ENCODE measurements around the gene VWA7. TPM values are rescaled to one million over a fixed set of nuclear protein-coding genes. Genes with fewer than 3 reads are reported as not detected.
"Not testable (repeated sequence)": the region's sequence is repeated elsewhere in the genome, so short reads cannot be mapped to it uniquely, and the experiment has no call there.

The VWA7 gene
- total RNA-seq, 2 experiments from 2014 or later = 5.2 to 5.4 TPM

- H3K4me3 Mint-ChIP-seq = peak overlapping the region; percentile 62
- peak overlapping the region; percentile 94 for H3K27ac Mint-ChIP-seq
- H3K9me3 Mint-ChIP-seq = no peaks in the 10 kb centered on the region
- H3K36me3 Mint-ChIP-seq (ENCODE audit: low read depth) = peaks cover 25% of the 10 kb centered on the region
- peak; percentile 64 for DNase-seq
- ChIA-PET CTCF (interaction anchor here (0.6 to 2.9 kb wide), 3 partner anchors 10 to 53 kb away, joined by 3 to 29 read pairs (median 3); partner anchors contain the start of gene LSM2), POLR2A (interaction anchor here (0.7 kb wide), 1 partner anchor 120 kb away, joined by 6 read pairs; no protein-coding TSS in a partner anchor)
- peaks cover 46% of the 10 kb centered on the region for H3K4me1 Mint-ChIP-seq
- no peaks in the 10 kb centered on the region for H3K27me3 Mint-ChIP-seq
Measured at GRCh38 chr6:31797588-31797987, 20.5 kb upstream of the VWA7 start.

GRCh38 chr6:31796993-31797385 is 19.9 kb upstream of the VWA7 start:
- no peak for DNase-seq
- POLR2A ChIA-PET = no interaction called here
- H3K36me3 Mint-ChIP-seq (ENCODE audit: low read depth) = peaks cover 20% of the 10 kb centered on the region
- H3K27me3 Mint-ChIP-seq = no peaks in the 10 kb centered on the region
- H3K9me3 Mint-ChIP-seq = no peaks in the 10 kb centered on the region
- CTCF ChIA-PET = interaction anchor here (1.3 to 2.9 kb wide), 7 partner anchors 10 to 67 kb away, joined by 4 to 29 read pairs (median 7); partner anchors contain the start of gene LSM2
- peaks cover 50% of the 10 kb centered on the region for H3K4me1 Mint-ChIP-seq
- peak overlapping the region; percentile 37 for H3K4me3 Mint-ChIP-seq
- peak overlapping the region; percentile 94 for H3K27ac Mint-ChIP-seq

- Mint-ChIP-seq H3K36me3 (ENCODE audit: low read depth) (peaks cover 24% of the 10 kb centered on the region), H3K9me3 (no peaks in the 10 kb centered on the region), H3K27ac (peak within 1 kb of the TSS; percentile 98), H3K4me1 (peaks cover 56% of the 10 kb centered on the region), H3K27me3 (no peaks in the 10 kb centered on the region), H3K4me3 (peak within 1 kb of the TSS; percentile 94)
- CTCF ChIA-PET = interaction anchor here (0.7 to 2.9 kb wide), 18 partner anchors 9 to 161 kb away, joined by 3 to 29 read pairs (median 5); partner anchors contain the start of genes BAG6, HSPA1A, HSPA1L and LSM2
- POLR2A ChIA-PET = interaction anchor here (0.7 to 1.1 kb wide), 3 partner anchors 20 to 1175 kb away, joined by 3 read pairs; partner anchors contain the start of genes CLIC1, HSPA1A and HSPA1L
- DNase-seq = peak; percentile 81
Measured at GRCh38 chr6:31795616-31796298, 18.6 kb upstream of the VWA7 start, which contains the start of gene VARS1. TSS of gene VARS1 (minus strand) at chr6:31795752. CDS start at chr6:31795217, 535 bp downstream.

- H3K27me3 Mint-ChIP-seq = no peaks in the 10 kb centered on the region
Measured at GRCh38 chr6:31794866-31795615, 17.9 kb upstream of the VWA7 start.

GRCh38 chr6:31794294-31794865 is 17.3 kb upstream of the VWA7 start:
- Mint-ChIP-seq H3K4me3 (peak overlapping the region; percentile 94), H3K27ac (peak overlapping the region; percentile 98), H3K9me3 (no peaks in the 10 kb centered on the region), H3K36me3 (ENCODE audit: low read depth) (peaks cover 33% of the 10 kb centered on the region), H3K27me3 (no peaks in the 10 kb centered on the region), H3K4me1 (peaks cover 61% of the 10 kb centered on the region)
- POLR2A ChIA-PET = interaction anchor here (0.6 kb wide), 1 partner anchor 33 kb away, joined by 3 read pairs; the partner anchor contains the start of gene HSPA1B
- CTCF ChIA-PET = interaction anchor here (0.7 to 2.6 kb wide), 4 partner anchors 12 to 25 kb away, joined by 4 to 13 read pairs (median 10); partner anchors contain the start of genes LSM2 and VWA7
- DNase-seq = no peak

More at GRCh38 chr6:31794866-31795615, 17.9 kb upstream of the VWA7 start:
- H3K9me3 Mint-ChIP-seq = no peaks in the 10 kb centered on the region
- no peak for DNase-seq
- peak overlapping the region; percentile 94 for H3K4me3 Mint-ChIP-seq
- peaks cover 28% of the 10 kb centered on the region for H3K36me3 Mint-ChIP-seq (ENCODE audit: low read depth)
- H3K4me1 Mint-ChIP-seq = peaks cover 59% of the 10 kb centered on the region
- ChIA-PET POLR2A (interaction anchor here (0.6 to 1.1 kb wide), 3 partner anchors 20 to 59 kb away, joined by 3 read pairs; partner anchors contain the start of genes CLIC1, HSPA1A, HSPA1B and HSPA1L), CTCF (interaction anchor here (0.7 to 2.9 kb wide), 11 partner anchors 11 to 142 kb away, joined by 3 to 29 read pairs (median 7); partner anchors contain the start of genes BAG6, LSM2 and VWA7)
- peak overlapping the region; percentile 98 for H3K27ac Mint-ChIP-seq

- H3K9me3 Mint-ChIP-seq, DNase-seq, H3K27me3 Mint-ChIP-seq: not testable (repeated sequence)
- CTCF ChIA-PET = interaction anchor here (2.6 kb wide), 1 partner anchor 14 kb away, joined by 13 read pairs; no protein-coding TSS in a partner anchor
- POLR2A ChIA-PET = interaction anchor here (0.7 kb wide), 1 partner anchor 13 kb away, joined by 4 read pairs; the partner anchor contains the start of gene LSM2
- H3K4me3 Mint-ChIP-seq = peak overlapping the region; percentile 94
- peaks cover 62% of the 10 kb centered on the region for H3K4me1 Mint-ChIP-seq
- H3K27ac Mint-ChIP-seq = peak overlapping the region; percentile 98
- H3K36me3 Mint-ChIP-seq (ENCODE audit: low read depth) = peaks cover 34% of the 10 kb centered on the region
Measured at GRCh38 chr6:31793927-31794245, 16.8 kb upstream of the VWA7 start.

GRCh38 chr6:31792761-31793171 is 15.6 kb upstream of the VWA7 start:
- Mint-ChIP-seq H3K9me3 (no peaks in the 10 kb centered on the region), H3K4me1 (peaks cover 53% of the 10 kb centered on the region), H3K4me3 (no peak overlapping the region), H3K36me3 (ENCODE audit: low read depth) (peaks cover 35% of the 10 kb centered on the region), H3K27me3 (no peaks in the 10 kb centered on the region), H3K27ac (no peak overlapping the region)
- DNase-seq = no peak
- ChIA-PET POLR2A (no interaction called here), CTCF (interaction anchor here (0.9 to 3.3 kb wide), 2 partner anchors 15 to 54 kb away, joined by 3 to 21 read pairs; partner anchors contain the start of gene MSH5)

- peaks cover 33% of the 10 kb centered on the region for H3K36me3 Mint-ChIP-seq (ENCODE audit: low read depth)
- peak overlapping the region; percentile 46 for H3K27ac Mint-ChIP-seq
- no peak overlapping the region for H3K4me3 Mint-ChIP-seq
- CTCF ChIA-PET = interaction anchor here (0.9 to 3.3 kb wide), 7 partner anchors 10 to 245 kb away, joined by 3 to 21 read pairs (median 3); partner anchors contain the start of genes ATP6V1G2, LSM2 and MSH5
- no peaks in the 10 kb centered on the region for H3K9me3 Mint-ChIP-seq
- H3K27me3 Mint-ChIP-seq = no peaks in the 10 kb centered on the region
- DNase-seq = no peak
- peaks cover 46% of the 10 kb centered on the region for H3K4me1 Mint-ChIP-seq
- POLR2A ChIA-PET = no interaction called here
Measured at GRCh38 chr6:31792090-31792374, 14.9 kb upstream of the VWA7 start.

- no peaks in the 10 kb centered on the region for H3K9me3 Mint-ChIP-seq
- H3K4me1 Mint-ChIP-seq = peaks cover 41% of the 10 kb centered on the region
- ChIA-PET POLR2A (no interaction called here), CTCF (interaction anchor here (1.0 to 3.3 kb wide), 9 partner anchors 9 to 245 kb away, joined by 3 to 21 read pairs (median 3); partner anchors contain the start of genes ATP6V1G2, LSM2 and MSH5)
- peak overlapping the region; percentile 72 for H3K27ac Mint-ChIP-seq
- no peak overlapping the region for H3K4me3 Mint-ChIP-seq
- DNase-seq = peak; percentile 41
- H3K27me3 Mint-ChIP-seq = no peaks in the 10 kb centered on the region
- peaks cover 35% of the 10 kb centered on the region for H3K36me3 Mint-ChIP-seq (ENCODE audit: low read depth)
Measured at GRCh38 chr6:31791324-31792089, 14.4 kb upstream of the VWA7 start.

GRCh38 chr6:31785475-31785874 is 8.3 kb upstream of the VWA7 start:
- Mint-ChIP-seq H3K36me3 (ENCODE audit: low read depth) (peaks cover 30% of the 10 kb centered on the region), H3K9me3 (no peaks in the 10 kb centered on the region), H3K4me3 (no peak overlapping the region), H3K27me3 (no peaks in the 10 kb centered on the region), H3K4me1 (peaks cover 5% of the 10 kb centered on the region), H3K27ac (no peak overlapping the region)
- POLR2A ChIA-PET = no interaction called here
- CTCF ChIA-PET = interaction anchor here (1.0 to 3.4 kb wide), 4 partner anchors 12 to 45 kb away, joined by 3 to 14 read pairs (median 4); partner anchors contain the start of genes LSM2 and MSH5
- DNase-seq = no peak

- H3K36me3 Mint-ChIP-seq (ENCODE audit: low read depth) = peaks cover 24% of the 10 kb centered on the region
- ChIA-PET CTCF (interaction anchor here (0.6 to 3.4 kb wide), 6 partner anchors 15 to 89 kb away, joined by 3 to 14 read pairs (median 3); no protein-coding TSS in a partner anchor), POLR2A (no interaction called here)
- no peaks in the 10 kb centered on the region for H3K27me3 Mint-ChIP-seq
- no peak for DNase-seq
- H3K9me3 Mint-ChIP-seq = no peaks in the 10 kb centered on the region
- H3K4me1 Mint-ChIP-seq = peaks cover 3% of the 10 kb centered on the region
- H3K27ac Mint-ChIP-seq = peak overlapping the region; percentile 47
- H3K4me3 Mint-ChIP-seq = no peak overlapping the region
Measured at GRCh38 chr6:31784098-31784925, 7.2 kb upstream of the VWA7 start.

Data from activated CD4-positive, alpha-beta T cell treated with anti-CD3 and anti-CD28 coated beads, Interleukin-2, amount 10 ng/mL, durations not matched to agents 7 days and 5 days (primary cell).